ENCODE measurements around the gene MDH1B. TPM values are rescaled to one million over a fixed set of nuclear protein-coding genes. Genes with fewer than 3 reads are reported as not detected.
"Not testable (repeated sequence)": the region's sequence is repeated elsewhere in the genome, so short reads cannot be mapped to it uniquely, and the experiment has no call there.

The MDH1B gene
- total RNA-seq, 1 donor from 2014 or later = 0.25 TPM

GRCh38 chr2:206739271-206739670 is 25.9 kb downstream of the MDH1B start:
- intact Hi-C loops (cut with micrococcal nuclease) = no loop called here
- Mint-ChIP-seq H3K4me3 (ENCODE audit: low read depth) (no peak overlapping the region), H3K27ac (no peak overlapping the region), H3K9me3 (no peaks in the 10 kb centered on the region), H3K27me3 (ENCODE audit: low read depth) (no peaks in the 10 kb centered on the region), H3K36me3 (ENCODE audit: low read depth) (no peaks in the 10 kb centered on the region), H3K4me1 (ENCODE audit: low read depth) (no peaks in the 10 kb centered on the region)
- no peak for DNase-seq (ENCODE audit: low spot score)

GRCh38 chr2:206736935-206737334 is 28.2 kb downstream of the MDH1B start:
- no peaks in the 10 kb centered on the region for H3K9me3 Mint-ChIP-seq
- no peaks in the 10 kb centered on the region for H3K36me3 Mint-ChIP-seq (ENCODE audit: low read depth)
- peaks cover 5% of the 10 kb centered on the region for H3K27me3 Mint-ChIP-seq (ENCODE audit: low read depth)
- no peak for DNase-seq (ENCODE audit: low spot score)
- no peak overlapping the region for H3K27ac Mint-ChIP-seq
- no peaks in the 10 kb centered on the region for H3K4me1 Mint-ChIP-seq (ENCODE audit: low read depth)
- intact Hi-C loops (cut with micrococcal nuclease) = no loop called here
- H3K4me3 Mint-ChIP-seq (ENCODE audit: low read depth) = no peak overlapping the region

GRCh38 chr2:206733341-206733740 is 31.8 kb downstream of the MDH1B start:
- peaks cover 5% of the 10 kb centered on the region for H3K27me3 Mint-ChIP-seq (ENCODE audit: low read depth)
- no peak for DNase-seq (ENCODE audit: low spot score)
- intact Hi-C loops (cut with micrococcal nuclease) = no loop called here
- H3K9me3 Mint-ChIP-seq = no peaks in the 10 kb centered on the region
- no peaks in the 10 kb centered on the region for H3K36me3 Mint-ChIP-seq (ENCODE audit: low read depth)
- no peak overlapping the region for H3K4me3 Mint-ChIP-seq (ENCODE audit: low read depth)
- peaks cover 1% of the 10 kb centered on the region for H3K4me1 Mint-ChIP-seq (ENCODE audit: low read depth)
- H3K27ac Mint-ChIP-seq = no peak overlapping the region

- Mint-ChIP-seq H3K27ac (no peak overlapping the region), H3K4me1 (ENCODE audit: low read depth) (peaks cover 4% of the 10 kb centered on the region), H3K27me3 (ENCODE audit: low read depth) (peaks cover 12% of the 10 kb centered on the region), H3K4me3 (ENCODE audit: low read depth) (no peak overlapping the region), H3K9me3 (no peaks in the 10 kb centered on the region), H3K36me3 (ENCODE audit: low read depth) (no peaks in the 10 kb centered on the region)
- intact Hi-C loops (cut with micrococcal nuclease) = no loop called here
- no peak for DNase-seq (ENCODE audit: low spot score)
Observed at GRCh38 chr2:206728277-206729199, 36.6 kb downstream of the MDH1B start.

GRCh38 chr2:206727287-206727686 is 37.8 kb downstream of the MDH1B start:
- Mint-ChIP-seq H3K4me3 (ENCODE audit: low read depth) (no peak overlapping the region), H3K4me1 (ENCODE audit: low read depth) (peaks cover 4% of the 10 kb centered on the region), H3K36me3 (ENCODE audit: low read depth) (no peaks in the 10 kb centered on the region), H3K27me3 (ENCODE audit: low read depth) (peaks cover 10% of the 10 kb centered on the region), H3K27ac (no peak overlapping the region), H3K9me3 (no peaks in the 10 kb centered on the region)
- no peak for DNase-seq (ENCODE audit: low spot score)
- intact Hi-C loops (cut with micrococcal nuclease) = no loop called here

- Mint-ChIP-seq H3K4me1 (ENCODE audit: low read depth) (peaks cover 2% of the 10 kb centered on the region), H3K9me3 (no peaks in the 10 kb centered on the region), H3K4me3 (ENCODE audit: low read depth) (no peak overlapping the region), H3K36me3 (ENCODE audit: low read depth) (no peaks in the 10 kb centered on the region), H3K27me3 (ENCODE audit: low read depth) (peaks cover 13% of the 10 kb centered on the region), H3K27ac (no peak overlapping the region)
- no peak for DNase-seq (ENCODE audit: low spot score)
- intact Hi-C loops (cut with micrococcal nuclease) = no loop called here
Observed at GRCh38 chr2:206723288-206723687, 41.8 kb downstream of the MDH1B start.

- Mint-ChIP-seq H3K4me1 (ENCODE audit: low read depth) (no peaks in the 10 kb centered on the region), H3K27me3 (ENCODE audit: low read depth) (peaks cover 15% of the 10 kb centered on the region)
Observed at GRCh38 chr2:206721256-206721920, 43.7 kb downstream of the MDH1B start.

GRCh38 chr2:206718296-206718695 is 46.8 kb downstream of the MDH1B start, which contains the start of gene DYTN:
TSS of gene DYTN (minus strand) at chr2:206718396. CDS start at chr2:206718279, 117 bp downstream.
- intact Hi-C loops (cut with micrococcal nuclease) = no loop called here
- H3K27ac Mint-ChIP-seq = no peak within 1 kb of the TSS

More at GRCh38 chr2:206721256-206721920, 43.7 kb downstream of the MDH1B start:
- no peaks in the 10 kb centered on the region for H3K9me3 Mint-ChIP-seq
- no peak overlapping the region for H3K4me3 Mint-ChIP-seq (ENCODE audit: low read depth)
- H3K27ac Mint-ChIP-seq = no peak overlapping the region
- no peaks in the 10 kb centered on the region for H3K36me3 Mint-ChIP-seq (ENCODE audit: low read depth)
- intact Hi-C loops (cut with micrococcal nuclease) = no loop called here
- no peak for DNase-seq (ENCODE audit: low spot score)

GRCh38 chr2:206716623-206717022 is 48.5 kb downstream of the MDH1B start:
- peaks cover 2% of the 10 kb centered on the region for H3K4me1 Mint-ChIP-seq (ENCODE audit: low read depth)
- no peaks in the 10 kb centered on the region for H3K9me3 Mint-ChIP-seq
- H3K27ac Mint-ChIP-seq = no peak overlapping the region
- no peaks in the 10 kb centered on the region for H3K36me3 Mint-ChIP-seq (ENCODE audit: low read depth)
- no peak overlapping the region for H3K4me3 Mint-ChIP-seq (ENCODE audit: low read depth)
- intact Hi-C loops (cut with micrococcal nuclease) = no loop called here
- peaks cover 10% of the 10 kb centered on the region for H3K27me3 Mint-ChIP-seq (ENCODE audit: low read depth)
- no peak for DNase-seq (ENCODE audit: low spot score)

More at GRCh38 chr2:206718296-206718695, 46.8 kb downstream of the MDH1B start, which contains the start of gene DYTN:
- Mint-ChIP-seq H3K36me3 (ENCODE audit: low read depth) (no peaks in the 10 kb centered on the region), H3K4me3 (ENCODE audit: low read depth) (no peak within 1 kb of the TSS), H3K9me3 (no peaks in the 10 kb centered on the region), H3K4me1 (ENCODE audit: low read depth) (peaks cover 2% of the 10 kb centered on the region), H3K27me3 (ENCODE audit: low read depth) (peaks cover 12% of the 10 kb centered on the region)
- no peak for DNase-seq (ENCODE audit: low spot score)

GRCh38 chr2:206715183-206715582 is 49.9 kb downstream of the MDH1B start:
- peaks cover 13% of the 10 kb centered on the region for H3K27me3 Mint-ChIP-seq (ENCODE audit: low read depth)
- H3K9me3 Mint-ChIP-seq; intact Hi-C loops (cut with micrococcal nuclease); DNase-seq (ENCODE audit: low spot score); H3K36me3 Mint-ChIP-seq (ENCODE audit: low read depth); H3K4me3 Mint-ChIP-seq (ENCODE audit: low read depth); H3K4me1 Mint-ChIP-seq (ENCODE audit: low read depth); H3K27ac Mint-ChIP-seq: not testable (repeated sequence)

- no peaks in the 10 kb centered on the region for H3K9me3 Mint-ChIP-seq
- H3K4me1 Mint-ChIP-seq (ENCODE audit: low read depth) = peaks cover 2% of the 10 kb centered on the region
- no peak overlapping the region for H3K4me3 Mint-ChIP-seq (ENCODE audit: low read depth)
- no peaks in the 10 kb centered on the region for H3K36me3 Mint-ChIP-seq (ENCODE audit: low read depth)
- peaks cover 12% of the 10 kb centered on the region for H3K27me3 Mint-ChIP-seq (ENCODE audit: low read depth)
- DNase-seq (ENCODE audit: low spot score) = no peak
- intact Hi-C loops (cut with micrococcal nuclease) = no loop called here
- H3K27ac Mint-ChIP-seq = no peak overlapping the region
Observed at GRCh38 chr2:206713746-206714145, 51.4 kb downstream of the MDH1B start.

- Mint-ChIP-seq H3K27ac (no peak overlapping the region), H3K36me3 (ENCODE audit: low read depth) (no peaks in the 10 kb centered on the region), H3K9me3 (no peaks in the 10 kb centered on the region), H3K4me1 (ENCODE audit: low read depth) (no peaks in the 10 kb centered on the region), H3K27me3 (ENCODE audit: low read depth) (peaks cover 8% of the 10 kb centered on the region), H3K4me3 (ENCODE audit: low read depth) (no peak overlapping the region)
- intact Hi-C loops (cut with micrococcal nuclease) = no loop called here
- DNase-seq (ENCODE audit: low spot score) = no peak
Observed at GRCh38 chr2:206708286-206708685, 56.8 kb downstream of the MDH1B start.

GRCh38 chr2:206707164-206707701 is 57.9 kb downstream of the MDH1B start:
- no peaks in the 10 kb centered on the region for H3K9me3 Mint-ChIP-seq
- H3K4me3 Mint-ChIP-seq (ENCODE audit: low read depth) = no peak overlapping the region
- no peaks in the 10 kb centered on the region for H3K36me3 Mint-ChIP-seq (ENCODE audit: low read depth)
- peaks cover 8% of the 10 kb centered on the region for H3K27me3 Mint-ChIP-seq (ENCODE audit: low read depth)
- H3K27ac Mint-ChIP-seq = no peak overlapping the region
- no peaks in the 10 kb centered on the region for H3K4me1 Mint-ChIP-seq (ENCODE audit: low read depth)
- intact Hi-C loops (cut with micrococcal nuclease) = no loop called here
- no peak for DNase-seq (ENCODE audit: low spot score)
